A673 (cell line): ENCODE measurements around the gene DHX29. TPM values are rescaled to one million over a fixed set of nuclear protein-coding genes. Genes with fewer than 3 reads are reported as not detected.
"Not testable (repeated sequence)": the region's sequence is repeated elsewhere in the genome, so short reads cannot be mapped to it uniquely, and the experiment has no call there.

Source experiments
- BruUV-seq: library from RNA; stranded (reverse); fragments of 400-500 nt; replicated peaks from 2 replicates; lab custom pipeline; 2021; lab: Mats Ljungman, UMichigan
- CTCF ChIA-PET: fragments of 300-600 bp; sonication (Branson Sonifier 250); formaldehyde crosslinking; loops from one replicate; lab custom pipeline; 2022; ENCODE audit warnings: antibody characterized with exemption; lab: Charles Lee
- POLR2A ChIA-PET: fragments of 300-600 bp; sonication (Branson Sonifier 250); formaldehyde crosslinking; loops from one replicate; lab custom pipeline; 2022; ENCODE audit warnings: antibody characterized with exemption; ENCODE audit not compliant: low non-redundant PET; lab: Charles Lee
- DNase-seq: peaks from one replicate; pipeline ENCODE4 v3.0.0-alpha.2; 2015; ENCODE audit warnings: low spot score
- H3K27ac ChIP-seq: fragments of 200-600 bp; sonication (generic); 2 replicates; pipeline ENCODE4 v1.5.1; 2016; ENCODE audit warnings: mixed run types, low read depth, mild to moderate bottlenecking, mixed read lengths, antibody characterized with exemption, low read length; ENCODE audit not compliant: poor library complexity, severe bottlenecking
- H3K27me3 ChIP-seq: fragments of 200-600 bp; sonication (generic); replicated peaks from 2 replicates; pipeline ENCODE4 v1.6.1; 2017; ENCODE audit warnings: mixed run types, low read depth, mild to moderate bottlenecking, mixed read lengths, antibody characterized with exemption, low read length; ENCODE audit not compliant: insufficient read depth, poor library complexity
- H3K36me3 ChIP-seq: fragments of 200-600 bp; sonication (generic); 2 replicates; pipeline ENCODE4 v1.6.1; 2016; ENCODE audit warnings: mixed run types, mild to moderate bottlenecking, mixed read lengths, antibody characterized with exemption, low read length; ENCODE audit not compliant: insufficient read depth, poor library complexity, severe bottlenecking
- H3K4me1 ChIP-seq: fragments of 200-600 bp; sonication (generic); 2 replicates; pipeline ENCODE4 v1.6.1; 2017; ENCODE audit warnings: mixed run types, mild to moderate bottlenecking, mixed read lengths, antibody characterized with exemption, low read length; ENCODE audit not compliant: insufficient read depth, poor library complexity, severe bottlenecking
- H3K4me3 ChIP-seq: fragments of 200-600 bp; sonication (generic); 2 replicates; pipeline ENCODE4 v1.5.1; 2016; ENCODE audit warnings: low read depth, mixed run types, mild to moderate bottlenecking, mixed read lengths, low read length; ENCODE audit not compliant: poor library complexity, severe bottlenecking
- H3K9me3 ChIP-seq: fragments of 200-600 bp; sonication (generic); 2 replicates; pipeline ENCODE4 v1.6.1; 2016; ENCODE audit warnings: mixed run types, low read depth, mild to moderate bottlenecking, mixed read lengths, antibody characterized with exemption, low read length; ENCODE audit not compliant: poor library complexity, severe bottlenecking
- CTCF ChIP-seq: fragments of 300-800, 200-600 bp; sonication (generic); conservative IDR thresholded peaks from 2 replicates; pipeline ENCODE4 v1.5.1; 2017; ENCODE audit warnings: low read depth, mild to moderate bottlenecking, antibody characterized with exemption, low read length, moderate library complexity, mixed read lengths
- EZH2 ChIP-seq: fragments of 200-600 bp; sonication (generic); IDR thresholded peaks from 2 replicates; pipeline ENCODE4 v1.6.1; 2017; ENCODE audit warnings: borderline replicate concordance, low read depth, mild to moderate bottlenecking, mixed read lengths, antibody characterized with exemption, low read length; ENCODE audit not compliant: poor library complexity, severe bottlenecking
- intact Hi-C: fragments of 100-400 bp; cut with micrococcal nuclease; formaldehyde crosslinking; loops from one replicate; pipeline ENCODE4 v1.10.0; 2022; ENCODE audit not compliant: unreplicated experiment
- total RNA-seq: library from RNA; stranded (reverse); gene quantifications from 2 replicates; pipeline ENCODE4 v1.2.3, GENCODE V29; 2021

Gene DHX29
- total RNA-seq, 1 experiment from 2014 or later = 28.6 TPM

- Histone ChIP-seq H3K27ac (no peak overlapping the region), H3K4me3 (no peak overlapping the region), H3K9me3 (no peaks in the 10 kb centered on the region), H3K27me3 (no peaks in the 10 kb centered on the region), H3K36me3 (no peaks in the 10 kb centered on the region), H3K4me1 (no peaks in the 10 kb centered on the region)
- CTCF ChIA-PET = no interaction called here
- no peak for DNase-seq
- intact Hi-C loops = no loop called here
- TF ChIP-seq CTCF = no peak
- TF ChIP-seq EZH2 = no peak
- POLR2A ChIA-PET = no interaction called here
- BruUV-seq = no TSS peak
These were observed 12.0 kb upstream of the DHX29 start for GRCh38 chr5:55319491-55319890.

- BruUV-seq, intact Hi-C loops, DNase-seq, CTCF ChIA-PET, H3K36me3 ChIP-seq, H3K4me1 ChIP-seq, H3K4me3 ChIP-seq, H3K27ac ChIP-seq, H3K27me3 ChIP-seq, H3K9me3 ChIP-seq, POLR2A ChIA-PET: not testable (repeated sequence)
These were observed 10.7 kb upstream of the DHX29 start for GRCh38 chr5:55318237-55318636.

GRCh38 chr5:55316837-55317236 lies 9.3 kb upstream of the DHX29 start:
- H3K9me3 ChIP-seq = no peaks in the 10 kb centered on the region
- no peaks in the 10 kb centered on the region for H3K36me3 ChIP-seq
- H3K27me3 ChIP-seq = no peaks in the 10 kb centered on the region
- intact Hi-C loops = no loop called here
- no TSS peak for BruUV-seq
- H3K4me3 ChIP-seq = no peak overlapping the region
- no peak for DNase-seq
- ChIA-PET POLR2A (no interaction called here), CTCF (no interaction called here)
- no peak for TF ChIP-seq CTCF
- TF ChIP-seq EZH2 = no peak
- H3K4me1 ChIP-seq = no peaks in the 10 kb centered on the region
- H3K27ac ChIP-seq = no peak overlapping the region

- no peaks in the 10 kb centered on the region for H3K4me1 ChIP-seq
- intact Hi-C loops = no loop called here
- POLR2A ChIA-PET = no interaction called here
- BruUV-seq = no TSS peak
- no peaks in the 10 kb centered on the region for H3K27me3 ChIP-seq
- H3K36me3 ChIP-seq = no peaks in the 10 kb centered on the region
- no peak for TF ChIP-seq CTCF
- TF ChIP-seq EZH2 = no peak
- H3K27ac ChIP-seq = no peak overlapping the region
- no peaks in the 10 kb centered on the region for H3K9me3 ChIP-seq
- no peak for DNase-seq
- no peak overlapping the region for H3K4me3 ChIP-seq
- CTCF ChIA-PET = no interaction called here
These were observed 8.8 kb upstream of the DHX29 start for GRCh38 chr5:55316289-55316688.
